ENCODE measurements around the gene UMAD1. TPM values are rescaled to one million over a fixed set of nuclear protein-coding genes. Genes with fewer than 3 reads are reported as not detected.

Gene UMAD1
- polyA plus RNA-seq, 6 donors from 2014 or later: 23.1 to 33.9 (median 30.1) TPM

- peak overlapping the region; percentile 65 to 93 (median 86) for H3K27ac Mint-ChIP-seq
- H3K4me3 Mint-ChIP-seq: peak overlapping the region in 3 of 8 donors; percentile 9 to 20 (median 15)
- H3K9me3 Mint-ChIP-seq: no peaks in the 10 kb centered on the region
- ATAC-seq (ENCODE audit: low read depth in 2 of 2) (no peak), DNase-seq (no peak)
- no peaks in the 10 kb centered on the region for H3K27me3 Mint-ChIP-seq
- H3K36me3 Mint-ChIP-seq: no peaks in the 10 kb centered on the region
- H3K4me1 Mint-ChIP-seq: peaks cover 41 to 45% (median 41%) of the 10 kb centered on the region in 3 donors
Observed at GRCh38 chr7:7918736-7919448, 278.3 kb downstream of the UMAD1 start.

- Mint-ChIP-seq H3K27me3 (no peaks in the 10 kb centered on the region), H3K9me3 (no peaks in the 10 kb centered on the region), H3K27ac (peak overlapping the region; percentile 74 to 93 (median 88)), H3K4me1 (peaks cover 47 to 49% (median 47%) of the 10 kb centered on the region in 3 donors), H3K36me3 (peaks cover 0 to 2% of the 10 kb centered on the region in 2 donors), H3K4me3 (peak overlapping the region in 4 of 8 donors; percentile 15 to 83 (median 22))
- ATAC-seq (ENCODE audit: low read depth in 2 of 2) (no peak), DNase-seq (no peak)
Observed at GRCh38 chr7:7919449-7919945, 278.9 kb downstream of the UMAD1 start.

- Mint-ChIP-seq H3K27ac (peak overlapping the region; percentile 74 to 94 (median 92)), H3K9me3 (no peaks in the 10 kb centered on the region), H3K4me1 (peaks cover 49 to 51% (median 51%) of the 10 kb centered on the region in 3 donors), H3K27me3 (no peaks in the 10 kb centered on the region), H3K4me3 (peak overlapping the region in 6 of 8 donors; percentile 29 to 83 (median 78)), H3K36me3 (peaks cover 0 to 6% of the 10 kb centered on the region in 2 donors)
- DNase-seq (no peak), ATAC-seq (ENCODE audit: low read depth in 2 of 2) (no peak)
Observed at GRCh38 chr7:7920056-7920455, 279.5 kb downstream of the UMAD1 start.

GRCh38 chr7:7920481-7920880, 279.9 kb downstream of the UMAD1 start:
- Mint-ChIP-seq H3K9me3 (no peaks in the 10 kb centered on the region), H3K27ac (peak overlapping the region; percentile 74 to 94 (median 92)), H3K4me1 (peaks cover 49 to 52% (median 51%) of the 10 kb centered on the region in 3 donors), H3K36me3 (peaks cover 0 to 6% of the 10 kb centered on the region in 2 donors), H3K4me3 (peak overlapping the region in 7 of 8 donors; percentile 6 to 83 (median 78)), H3K27me3 (no peaks in the 10 kb centered on the region)
- DNase-seq: peak; percentile 77
- peak; percentile 97 to 99 for ATAC-seq (ENCODE audit: low read depth in 2 of 2)

GRCh38 chr7:7921830-7922229, 281.3 kb downstream of the UMAD1 start:
- H3K27me3 Mint-ChIP-seq: no peaks in the 10 kb centered on the region
- no peak for DNase-seq
- no peak for ATAC-seq (ENCODE audit: low read depth in 2 of 2)
- peak overlapping the region in 3 of 6 donors; percentile 20 to 79 (median 60) for H3K27ac Mint-ChIP-seq
- H3K4me3 Mint-ChIP-seq: peak overlapping the region in 2 of 8 donors; percentile 4 to 64
- peaks cover 47 to 52% (median 49%) of the 10 kb centered on the region in 3 donors for H3K4me1 Mint-ChIP-seq
- no peaks in the 10 kb centered on the region for H3K9me3 Mint-ChIP-seq
- H3K36me3 Mint-ChIP-seq: peaks cover 0 to 6% of the 10 kb centered on the region in 2 donors

- Mint-ChIP-seq H3K4me1 (peaks cover 43 to 52% (median 46%) of the 10 kb centered on the region in 3 donors), H3K27me3 (no peaks in the 10 kb centered on the region), H3K9me3 (no peaks in the 10 kb centered on the region), H3K27ac (peak overlapping the region in 1 of 6 donors; percentile 79), H3K36me3 (peaks cover 0 to 6% of the 10 kb centered on the region in 2 donors), H3K4me3 (peak overlapping the region in 1 of 8 donors; percentile 20)
- DNase-seq: no peak
- ATAC-seq (ENCODE audit: low read depth in 2 of 2): no peak
Observed at GRCh38 chr7:7922684-7923385, 282.3 kb downstream of the UMAD1 start.

- Mint-ChIP-seq H3K9me3 (no peaks in the 10 kb centered on the region), H3K36me3 (peaks cover 0 to 6% of the 10 kb centered on the region in 2 donors), H3K27ac (no peak overlapping the region), H3K4me3 (peak overlapping the region in 2 of 8 donors; percentile 3 to 18), H3K4me1 (peaks cover 37 to 47% (median 37%) of the 10 kb centered on the region in 3 donors), H3K27me3 (no peaks in the 10 kb centered on the region)
- no peak for ATAC-seq (ENCODE audit: low read depth in 2 of 2)
- DNase-seq: no peak
Observed at GRCh38 chr7:7923818-7924217, 283.3 kb downstream of the UMAD1 start.

- no peaks in the 10 kb centered on the region for H3K9me3 Mint-ChIP-seq
- H3K4me3 Mint-ChIP-seq: peak overlapping the region in 2 of 8 donors; percentile 3 to 11
- ATAC-seq (ENCODE audit: low read depth in 2 of 2): no peak
- H3K36me3 Mint-ChIP-seq: peaks cover 0 to 6% of the 10 kb centered on the region in 2 donors
- H3K27ac Mint-ChIP-seq: peak overlapping the region in 3 of 6 donors; percentile 32 to 61 (median 56)
- H3K27me3 Mint-ChIP-seq: no peaks in the 10 kb centered on the region
- peaks cover 32 to 42% (median 34%) of the 10 kb centered on the region in 3 donors for H3K4me1 Mint-ChIP-seq
- no peak for DNase-seq
Observed at GRCh38 chr7:7924303-7924702, 283.8 kb downstream of the UMAD1 start.

Other genes starting within 250 kb of the UMAD1 start
- not detected for gene COL28A1, start 104.9 kb upstream of the UMAD1 start, polyA plus RNA-seq (ENCODE audit: low read depth in 6 of 6)
- 10 to 100 TPM; 26.3 to 52.4 (median 38.9) TPM for gene MIOS, start 73.9 kb upstream of the UMAD1 start, polyA plus RNA-seq (ENCODE audit: low read depth in 6 of 6)
- gene RPA3, start 77.9 kb downstream of the UMAD1 start, polyA plus RNA-seq (ENCODE audit: low read depth in 6 of 6): 100 to 1,000 TPM; 114 to 186 (median 150) TPM